NCI-H1417 treated with DMSO at 0.1 percent for 48 hours (cell line): ENCODE measurements around the gene GDF2.

ENCODE experiments used
- DNase-seq: peaks from one replicate; lab custom pipeline; 2025; lab: John Stamatoyannopoulos, UW

Gene GDF2

GRCh38 chr10:47322300-47323061, at the start of gene GDF2:
TSS of gene GDF2 (plus strand) at chr10:47322454. CDS start at chr10:47322669, 215 bp downstream.
- no peak for DNase-seq

GRCh38 chr10:47276071-47276470, 46.2 kb upstream of the GDF2 start:
- DNase-seq, result no peak

- no peak for DNase-seq
Measured at GRCh38 chr10:47276576-47277351, 45.5 kb upstream of the GDF2 start.

GRCh38 chr10:47277352-47278151, 44.7 kb upstream of the GDF2 start:
- no peak for DNase-seq

GRCh38 chr10:47278152-47278473, 44.1 kb upstream of the GDF2 start:
- DNase-seq, result no peak

GRCh38 chr10:47278720-47279119, 43.5 kb upstream of the GDF2 start:
- no peak for DNase-seq

- no peak for DNase-seq
Measured at GRCh38 chr10:47279276-47279675, 43.0 kb upstream of the GDF2 start.

- no peak for DNase-seq
Measured at GRCh38 chr10:47282005-47282656, 40.1 kb upstream of the GDF2 start.

GRCh38 chr10:47282657-47283018, 39.6 kb upstream of the GDF2 start:
- DNase-seq, result no peak

GRCh38 chr10:47283101-47283630, 39.1 kb upstream of the GDF2 start:
- no peak for DNase-seq

GRCh38 chr10:47283848-47284247, 38.4 kb upstream of the GDF2 start:
- DNase-seq, result no peak

GRCh38 chr10:47285381-47286115, 36.7 kb upstream of the GDF2 start:
- DNase-seq, result no peak

- DNase-seq, result no peak
Measured at GRCh38 chr10:47286116-47286505, 36.1 kb upstream of the GDF2 start.

GRCh38 chr10:47286591-47287315, 35.5 kb upstream of the GDF2 start:
- no peak for DNase-seq

- DNase-seq, result no peak
Measured at GRCh38 chr10:47287365-47287802, 34.9 kb upstream of the GDF2 start.

- DNase-seq, result no peak
Measured at GRCh38 chr10:47287805-47288204, 34.4 kb upstream of the GDF2 start.

GRCh38 chr10:47288236-47288635, 34.0 kb upstream of the GDF2 start:
- DNase-seq, result no peak

- DNase-seq, result no peak
Measured at GRCh38 chr10:47288916-47289495, 33.2 kb upstream of the GDF2 start.

GRCh38 chr10:47289921-47290320, 32.3 kb upstream of the GDF2 start:
- no peak for DNase-seq

- no peak for DNase-seq
Measured at GRCh38 chr10:47290338-47290737, 31.9 kb upstream of the GDF2 start.
